NB4 (cell line): ENCODE data around the gene BAHCC1.

Experiments used
- MYC ChIP-seq: IDR thresholded peaks from 2 replicates; pipeline ENCODE4 v1.6.1; 2011; ENCODE audit warnings: low read depth, low read length
- POLR2A ChIP-seq: IDR thresholded peaks from 2 replicates; pipeline ENCODE4 v1.6.1; 2011; ENCODE audit warnings: mild to moderate bottlenecking; ENCODE audit not compliant: insufficient read length; ENCODE audit errors: extremely low read depth
- TF ChIP-seq, protein P1 (sequence below): IDR thresholded peaks from one replicate; pipeline ENCODE4 v1.5.1; 2012; ENCODE audit warnings: low read depth, low read length
- TF ChIP-seq, protein P2 (sequence below): IDR thresholded peaks from 2 replicates; pipeline ENCODE4 v1.6.1; 2011; ENCODE audit warnings: low read depth, low read length

DNA sequence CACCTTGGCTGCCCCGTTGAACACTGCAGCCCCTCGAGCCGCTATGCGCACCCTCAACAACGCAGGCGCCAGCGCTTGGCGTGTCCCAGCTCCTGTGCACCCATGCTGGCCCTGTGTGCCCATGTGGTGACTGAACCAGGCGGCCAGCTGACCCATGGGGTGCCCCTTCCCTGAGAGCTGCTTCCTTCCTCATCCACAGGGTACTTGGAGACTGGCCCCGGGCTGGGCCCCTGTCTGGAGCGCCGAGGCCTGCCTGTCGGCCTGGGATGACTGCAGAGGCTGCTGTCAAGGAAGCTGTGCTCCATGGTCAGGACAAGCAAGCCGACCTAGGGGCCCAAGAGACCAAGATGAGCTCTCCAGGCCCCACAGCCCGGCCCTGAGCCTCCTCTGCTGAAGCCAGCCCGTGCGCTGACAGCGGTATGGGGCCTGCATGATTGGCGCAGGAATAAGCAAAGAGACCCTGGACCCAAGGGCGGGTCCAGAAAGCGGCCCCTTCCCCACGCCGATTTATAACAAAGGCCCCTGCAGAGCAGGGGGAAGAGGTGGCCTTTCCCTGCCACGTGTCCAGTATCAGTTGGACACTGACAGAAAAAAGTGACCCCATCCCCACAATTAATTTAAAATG lies 21.6 kb upstream of the BAHCC1 start:
- no peak for TF ChIP-seq POLR2A
- TF ChIP-seq, protein P1, sequence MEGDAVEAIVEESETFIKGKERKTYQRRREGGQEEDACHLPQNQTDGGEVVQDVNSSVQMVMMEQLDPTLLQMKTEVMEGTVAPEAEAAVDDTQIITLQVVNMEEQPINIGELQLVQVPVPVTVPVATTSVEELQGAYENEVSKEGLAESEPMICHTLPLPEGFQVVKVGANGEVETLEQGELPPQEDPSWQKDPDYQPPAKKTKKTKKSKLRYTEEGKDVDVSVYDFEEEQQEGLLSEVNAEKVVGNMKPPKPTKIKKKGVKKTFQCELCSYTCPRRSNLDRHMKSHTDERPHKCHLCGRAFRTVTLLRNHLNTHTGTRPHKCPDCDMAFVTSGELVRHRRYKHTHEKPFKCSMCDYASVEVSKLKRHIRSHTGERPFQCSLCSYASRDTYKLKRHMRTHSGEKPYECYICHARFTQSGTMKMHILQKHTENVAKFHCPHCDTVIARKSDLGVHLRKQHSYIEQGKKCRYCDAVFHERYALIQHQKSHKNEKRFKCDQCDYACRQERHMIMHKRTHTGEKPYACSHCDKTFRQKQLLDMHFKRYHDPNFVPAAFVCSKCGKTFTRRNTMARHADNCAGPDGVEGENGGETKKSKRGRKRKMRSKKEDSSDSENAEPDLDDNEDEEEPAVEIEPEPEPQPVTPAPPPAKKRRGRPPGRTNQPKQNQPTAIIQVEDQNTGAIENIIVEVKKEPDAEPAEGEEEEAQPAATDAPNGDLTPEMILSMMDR = no peak
- TF ChIP-seq, protein P2, sequence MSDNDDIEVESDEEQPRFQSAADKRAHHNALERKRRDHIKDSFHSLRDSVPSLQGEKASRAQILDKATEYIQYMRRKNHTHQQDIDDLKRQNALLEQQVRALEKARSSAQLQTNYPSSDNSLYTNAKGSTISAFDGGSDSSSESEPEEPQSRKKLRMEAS = no peak
- TF ChIP-seq MYC = no peak
